Upper lobe of right lung (tissue), 1 donor: ENCODE data around the gene RCL1. TPM values are rescaled to one million over a fixed set of nuclear protein-coding genes. Genes with fewer than 3 reads are reported as not detected.

Source experiments
- ATAC-seq: fragments of 200-7000 bp; cut with Tn5 transposase; one replicate; pipeline ENCODE4 v1.9.1; 2020; ENCODE audit warnings: mild to moderate bottlenecking, moderate library complexity
- DNase-seq: peaks from one replicate; pipeline ENCODE4 v3.0.0-alpha.2; 2020
- H3K27ac ChIP-seq: fragments of 200-600 bp; one replicate; pipeline ENCODE4 v1.8.0; 2022
- H3K27me3 ChIP-seq: fragments of 200-600 bp; one replicate; pipeline ENCODE4 v1.8.0; 2022; ENCODE audit warnings: mild to moderate bottlenecking
- H3K36me3 ChIP-seq: fragments of 200-600 bp; one replicate; pipeline ENCODE4 v1.8.0; 2022
- H3K4me1 ChIP-seq: fragments of 200-600 bp; one replicate; pipeline ENCODE4 v1.8.0; 2022
- H3K4me3 ChIP-seq: fragments of 200-600 bp; one replicate; pipeline ENCODE4 v1.8.0; 2022; ENCODE audit warnings: mild to moderate bottlenecking
- H3K9me3 ChIP-seq: fragments of 200-600 bp; one replicate; pipeline ENCODE4 v1.8.0; 2022
- CTCF ChIP-seq: fragments of 200-600 bp; IDR thresholded peaks from one replicate; pipeline ENCODE4 v1.8.0; 2022; ENCODE audit warnings: antibody characterized with exemption
- intact Hi-C: fragments of 100-400 bp; cut with DNase I; formaldehyde crosslinking; loops from one replicate; pipeline ENCODE4 v1.11.0; 2022
- total RNA-seq: library from RNA; stranded (reverse); fragmentation: NEBNext Ultra II Directional; extraction: Animal tissue kit (Norgen Biotek cat#: 25700); gene quantifications from one replicate; pipeline ENCODE4 v1.2.1, GENCODE V29; 2021
- donor health status: DM: no; HTN: yes; CAD: no; lungs with severe emphysema.

RCL1 gene
- total RNA-seq, 1 donor from 2014 or later = 19.6 TPM

GRCh38 chr9:4836676-4837075 is 43.9 kb downstream of the RCL1 start:
- H3K9me3 ChIP-seq = no peaks in the 10 kb centered on the region
- DNase-seq (no peak), ATAC-seq (no peak)
- H3K27me3 ChIP-seq = no peaks in the 10 kb centered on the region
- H3K4me3 ChIP-seq = no peak overlapping the region
- peaks cover 7% of the 10 kb centered on the region for H3K36me3 ChIP-seq
- H3K27ac ChIP-seq = no peak overlapping the region
- peaks cover 29% of the 10 kb centered on the region for H3K4me1 ChIP-seq
- TF ChIP-seq CTCF = no peak
- intact Hi-C loops = no loop called here

- intact Hi-C loops = no loop called here
- TF ChIP-seq CTCF = no peak
- no peak for DNase-seq
Observed at GRCh38 chr9:4837261-4838188, 44.8 kb downstream of the RCL1 start.

GRCh38 chr9:4838189-4838546 is 45.4 kb downstream of the RCL1 start:
- no peak for TF ChIP-seq CTCF
- DNase-seq = no peak
- ATAC-seq = peak; percentile 22
- no peaks in the 10 kb centered on the region for H3K9me3 ChIP-seq
- H3K4me1 ChIP-seq = peaks cover 29% of the 10 kb centered on the region
- peaks cover 22% of the 10 kb centered on the region for H3K36me3 ChIP-seq
- H3K4me3 ChIP-seq = no peak overlapping the region
- intact Hi-C loops = no loop called here
- no peaks in the 10 kb centered on the region for H3K27me3 ChIP-seq
- H3K27ac ChIP-seq = no peak overlapping the region

More at GRCh38 chr9:4837261-4838188, 44.8 kb downstream of the RCL1 start:
- Histone ChIP-seq H3K36me3 (peaks cover 16% of the 10 kb centered on the region), H3K4me3 (no peak overlapping the region), H3K4me1 (peaks cover 29% of the 10 kb centered on the region), H3K27ac (no peak overlapping the region), H3K9me3 (no peaks in the 10 kb centered on the region), H3K27me3 (no peaks in the 10 kb centered on the region)
- ATAC-seq = no peak

GRCh38 chr9:4839470-4839912 is 46.7 kb downstream of the RCL1 start:
- DNase-seq (no peak), ATAC-seq (peak; percentile 73)
- intact Hi-C loops = no loop called here
- no peak overlapping the region for H3K4me3 ChIP-seq
- no peak for TF ChIP-seq CTCF
- H3K9me3 ChIP-seq = no peaks in the 10 kb centered on the region
- peaks cover 27% of the 10 kb centered on the region for H3K36me3 ChIP-seq
- H3K4me1 ChIP-seq = peaks cover 29% of the 10 kb centered on the region
- H3K27me3 ChIP-seq = no peaks in the 10 kb centered on the region
- H3K27ac ChIP-seq = no peak overlapping the region

GRCh38 chr9:4840018-4840417 is 47.3 kb downstream of the RCL1 start:
- Histone ChIP-seq H3K4me3 (no peak overlapping the region), H3K4me1 (peaks cover 29% of the 10 kb centered on the region), H3K27me3 (no peaks in the 10 kb centered on the region), H3K27ac (no peak overlapping the region), H3K36me3 (peaks cover 32% of the 10 kb centered on the region), H3K9me3 (no peaks in the 10 kb centered on the region)
- DNase-seq = no peak
- ATAC-seq = no peak
- intact Hi-C loops = no loop called here
- TF ChIP-seq CTCF = no peak
